Astrocyte of the cerebellum (primary cell): ENCODE measurements around the gene HECTD3.
A peak's percentile ranks its signal among the peaks of the same experiment; 100 is the strongest.

Experiments
- DNase-seq: peaks from one replicate; pipeline ENCODE4 v3.0.0-alpha.2; 2011; ENCODE audit warnings: low read depth
- H3K4me3 ChIP-seq: 2 replicates; pipeline ENCODE4 v1.5.1; 2011; ENCODE audit warnings: mild to moderate bottlenecking, low read depth, low read length, moderate library complexity
- CTCF ChIP-seq: IDR thresholded peaks from 2 replicates; pipeline ENCODE4 v1.5.1; 2012; ENCODE audit warnings: low read length, low read depth, moderate library complexity, mild to moderate bottlenecking; ENCODE audit errors: missing control alignments
- in situ Hi-C: cut with HindIII; loops from 2 replicates; pipeline ENCODE4 v1.10.0; 2017; ENCODE audit warnings: low sequenced_read_pairs

HECTD3 gene

GRCh38 chr1:45033356-45033755 lies 22.2 kb upstream of the HECTD3 start:
- DNase-seq: no peak
- H3K4me3 ChIP-seq: no peak overlapping the region
- in situ Hi-C loops: no loop called here
- TF ChIP-seq CTCF: no peak

- in situ Hi-C loops: no loop called here
- H3K4me3 ChIP-seq: no peak overlapping the region
- DNase-seq: no peak
These were observed 21.7 kb upstream of the HECTD3 start for GRCh38 chr1:45032837-45033236.

GRCh38 chr1:45026446-45026845 lies 15.3 kb upstream of the HECTD3 start:
- DNase-seq: no peak
- no peak for TF ChIP-seq CTCF
- no peak overlapping the region for H3K4me3 ChIP-seq
- in situ Hi-C loops: no loop called here

More at GRCh38 chr1:45032837-45033236, 21.7 kb upstream of the HECTD3 start:
- TF ChIP-seq CTCF: no peak

GRCh38 chr1:45023663-45024062 lies 12.5 kb upstream of the HECTD3 start:
- no peak for TF ChIP-seq CTCF
- no peak for DNase-seq
- in situ Hi-C loops: no loop called here
- no peak overlapping the region for H3K4me3 ChIP-seq

- DNase-seq: peak; percentile 49
- in situ Hi-C loops: no loop called here
- H3K4me3 ChIP-seq: no peak overlapping the region
- TF ChIP-seq CTCF: peak; percentile 87
These were observed 7.6 kb upstream of the HECTD3 start for GRCh38 chr1:45018599-45019230.

GRCh38 chr1:45016767-45017166 lies 5.6 kb upstream of the HECTD3 start:
- H3K4me3 ChIP-seq: no peak overlapping the region
- DNase-seq: no peak
- TF ChIP-seq CTCF: no peak
- in situ Hi-C loops: no loop called here
